DOHH2 (cell line): ENCODE data around the gene CLPTM1L.
"Not testable (repeated sequence)": the region's sequence is repeated elsewhere in the genome, so short reads cannot be mapped to it uniquely, and the experiment has no call there.

Experiments
- CTCF ChIP-seq: fragments of 200-600 bp; sonication (generic); IDR thresholded peaks from one replicate; pipeline ENCODE4 v1.5.1; 2014; ENCODE audit warnings: antibody characterized with exemption, mild to moderate bottlenecking, low read depth, low read length; ENCODE audit not compliant: poor library complexity, severe bottlenecking
- EZH2phosphoT487 ChIP-seq: fragments of 200-600 bp; sonication (generic); IDR thresholded peaks from 2 replicates; pipeline ENCODE4 v1.6.1; 2017; ENCODE audit warnings: borderline replicate concordance, mild to moderate bottlenecking, antibody characterized with exemption, low read length, moderate library complexity, mixed read lengths

- not testable (repeated sequence) for TF ChIP-seq CTCF, EZH2phosphoT487
Observed at GRCh38 chr5:1333286-1333685, 11.6 kb downstream of the CLPTM1L start.
